Germinal center (tissue), 1 donor: ENCODE data around the gene CCDC171.
"Not testable (repeated sequence)": the region's sequence is repeated elsewhere in the genome, so short reads cannot be mapped to it uniquely, and the experiment has no call there.

Experiments
- DNase-seq: peaks from one replicate; pipeline ENCODE4 v3.0.0; 2012; ENCODE audit warnings: mixed read lengths, low spot score

Gene CCDC171

GRCh38 chr9:15763371-15763770 lies 210.5 kb downstream of the CCDC171 start:
- DNase-seq, result no peak

- no peak for DNase-seq
Observed at GRCh38 chr9:15764131-15764530, 211.3 kb downstream of the CCDC171 start.

GRCh38 chr9:15769547-15769946 lies 216.7 kb downstream of the CCDC171 start:
- no peak for DNase-seq

GRCh38 chr9:15778861-15779260 lies 226.0 kb downstream of the CCDC171 start:
- DNase-seq, result no peak

GRCh38 chr9:15782106-15782505 lies 229.3 kb downstream of the CCDC171 start:
- no peak for DNase-seq

- DNase-seq, result no peak
Observed at GRCh38 chr9:15785584-15785983, 232.7 kb downstream of the CCDC171 start.

- no peak for DNase-seq
Observed at GRCh38 chr9:15786616-15787015, 233.8 kb downstream of the CCDC171 start.

GRCh38 chr9:15810219-15810899 lies 257.5 kb downstream of the CCDC171 start:
- DNase-seq, result not testable (repeated sequence)

GRCh38 chr9:15813076-15813475 lies 260.2 kb downstream of the CCDC171 start:
- DNase-seq, result no peak

- no peak for DNase-seq
Observed at GRCh38 chr9:15824310-15824709, 271.5 kb downstream of the CCDC171 start.

- DNase-seq, result no peak
Observed at GRCh38 chr9:15831384-15831783, 278.5 kb downstream of the CCDC171 start.

- DNase-seq, result no peak
Observed at GRCh38 chr9:15834541-15834940, 281.7 kb downstream of the CCDC171 start.

GRCh38 chr9:15837079-15837679 lies 284.3 kb downstream of the CCDC171 start:
- DNase-seq, result peak; percentile 36

- no peak for DNase-seq
Observed at GRCh38 chr9:15842051-15842450, 289.2 kb downstream of the CCDC171 start.

- DNase-seq, result no peak
Observed at GRCh38 chr9:15843316-15843715, 290.5 kb downstream of the CCDC171 start.

GRCh38 chr9:15843931-15844330 lies 291.1 kb downstream of the CCDC171 start:
- no peak for DNase-seq

GRCh38 chr9:15846611-15847010 lies 293.8 kb downstream of the CCDC171 start:
- DNase-seq, result no peak

- no peak for DNase-seq
Observed at GRCh38 chr9:15849871-15850270, 297.0 kb downstream of the CCDC171 start.

- DNase-seq, result no peak
Observed at GRCh38 chr9:15851766-15852165, 298.9 kb downstream of the CCDC171 start.

GRCh38 chr9:15856591-15856990 lies 303.7 kb downstream of the CCDC171 start:
- DNase-seq, result no peak

- DNase-seq, result no peak
Observed at GRCh38 chr9:15867334-15867733, 314.5 kb downstream of the CCDC171 start.

- DNase-seq, result no peak
Observed at GRCh38 chr9:15867988-15868387, 315.1 kb downstream of the CCDC171 start.

GRCh38 chr9:15873573-15874177 lies 320.8 kb downstream of the CCDC171 start:
- DNase-seq, result no peak

GRCh38 chr9:15882328-15882727 lies 329.5 kb downstream of the CCDC171 start:
- DNase-seq, result no peak
